Hindlimb muscle (tissue), 1 donor: ENCODE results near the gene GOLGA6L2. TPM values are rescaled to one million over a fixed set of nuclear protein-coding genes. Genes with fewer than 3 reads are reported as not detected.
"Not testable (repeated sequence)": the region's sequence is repeated elsewhere in the genome, so short reads cannot be mapped to it uniquely, and the experiment has no call there.

Experiments
- DNase-seq: peaks from one replicate; pipeline ENCODE4 v3.0.0-alpha.2; 2013
- polyA plus RNA-seq: library from polyadenylated mRNA; unstranded; fragments of 120-200 nt; gene quantifications from one replicate; pipeline ENCODE4 v1.2.1, GENCODE V29; 2013; ENCODE audit not compliant: insufficient read length

Gene GOLGA6L2
- polyA plus RNA-seq, result not detected

GRCh38 chr15:23447107-23447500 is at the start of gene GOLGA6L2:
Gene GOLGA6L2, minus strand, starts transcription at chr15:23447243. Its CDS starts 62 bp downstream, at chr15:23447181.
- DNase-seq, result no peak

GRCh38 chr15:23484870-23485269 is 37.8 kb upstream of the GOLGA6L2 start:
- no peak for DNase-seq

- DNase-seq, result no peak
Observed at GRCh38 chr15:23483821-23484299, 36.8 kb upstream of the GOLGA6L2 start.

- no peak for DNase-seq
Observed at GRCh38 chr15:23482764-23483489, 35.9 kb upstream of the GOLGA6L2 start.

- DNase-seq, result no peak
Observed at GRCh38 chr15:23482228-23482627, 35.2 kb upstream of the GOLGA6L2 start.

- DNase-seq, result no peak
Observed at GRCh38 chr15:23477920-23478319, 30.9 kb upstream of the GOLGA6L2 start.

- DNase-seq, result no peak
Observed at GRCh38 chr15:23472678-23473077, 25.6 kb upstream of the GOLGA6L2 start.

GRCh38 chr15:23472033-23472432 is 25.0 kb upstream of the GOLGA6L2 start:
- no peak for DNase-seq

- DNase-seq, result peak; percentile 8
Observed at GRCh38 chr15:23467110-23467600, 20.1 kb upstream of the GOLGA6L2 start.

- DNase-seq, result no peak
Observed at GRCh38 chr15:23457890-23458289, 10.8 kb upstream of the GOLGA6L2 start.

GRCh38 chr15:23446215-23447106 is 582 bp downstream of the GOLGA6L2 start:
- no peak for DNase-seq

- no peak for DNase-seq
Observed at GRCh38 chr15:23444269-23444668, 2.8 kb downstream of the GOLGA6L2 start.

- no peak for DNase-seq
Observed at GRCh38 chr15:23441204-23441603, 5.8 kb downstream of the GOLGA6L2 start.

- DNase-seq, result no peak
Observed at GRCh38 chr15:23440596-23440995, 6.4 kb downstream of the GOLGA6L2 start.

GRCh38 chr15:23439513-23439912 is 7.5 kb downstream of the GOLGA6L2 start:
- no peak for DNase-seq

- no peak for DNase-seq
Observed at GRCh38 chr15:23438816-23439466, 8.1 kb downstream of the GOLGA6L2 start.

- DNase-seq, result no peak
Observed at GRCh38 chr15:23437673-23438072, 9.4 kb downstream of the GOLGA6L2 start.

- no peak for DNase-seq
Observed at GRCh38 chr15:23437146-23437545, 9.9 kb downstream of the GOLGA6L2 start.

- no peak for DNase-seq
Observed at GRCh38 chr15:23436421-23436820, 10.6 kb downstream of the GOLGA6L2 start.

GRCh38 chr15:23434699-23435098 is 12.3 kb downstream of the GOLGA6L2 start:
- DNase-seq, result not testable (repeated sequence)

- not testable (repeated sequence) for DNase-seq
Observed at GRCh38 chr15:23425327-23425726, 21.7 kb downstream of the GOLGA6L2 start.

GRCh38 chr15:23424111-23424904 is 22.7 kb downstream of the GOLGA6L2 start:
- DNase-seq, result no peak
